Activated naive CD4-positive, alpha-beta T cell treated with anti-CD3 and anti-CD28 coated beads, Interleukin-2, amount 50 U/mL, for 24 hours (primary cell): ENCODE measurements around the gene RXRA.

Source experiments
- H3K27ac Mint-ChIP-seq: one replicate; pipeline ENCODE4 v1.8.0; 2021; ENCODE audit warnings: mild to moderate bottlenecking, mixed read lengths
- H3K27me3 Mint-ChIP-seq: one replicate; pipeline ENCODE4 v1.8.0; 2021; ENCODE audit warnings: mixed read lengths
- H3K36me3 Mint-ChIP-seq: one replicate; pipeline ENCODE4 v1.8.0; 2021; ENCODE audit warnings: mixed read lengths
- H3K4me1 Mint-ChIP-seq: one replicate; pipeline ENCODE4 v1.8.0; 2021; ENCODE audit warnings: mixed read lengths
- H3K4me3 Mint-ChIP-seq: one replicate; pipeline ENCODE4 v1.8.0; 2021; ENCODE audit warnings: mild to moderate bottlenecking, mixed read lengths
- H3K9me3 Mint-ChIP-seq: one replicate; pipeline ENCODE4 v1.8.0; 2021; ENCODE audit warnings: mixed read lengths

RXRA gene

DNA sequence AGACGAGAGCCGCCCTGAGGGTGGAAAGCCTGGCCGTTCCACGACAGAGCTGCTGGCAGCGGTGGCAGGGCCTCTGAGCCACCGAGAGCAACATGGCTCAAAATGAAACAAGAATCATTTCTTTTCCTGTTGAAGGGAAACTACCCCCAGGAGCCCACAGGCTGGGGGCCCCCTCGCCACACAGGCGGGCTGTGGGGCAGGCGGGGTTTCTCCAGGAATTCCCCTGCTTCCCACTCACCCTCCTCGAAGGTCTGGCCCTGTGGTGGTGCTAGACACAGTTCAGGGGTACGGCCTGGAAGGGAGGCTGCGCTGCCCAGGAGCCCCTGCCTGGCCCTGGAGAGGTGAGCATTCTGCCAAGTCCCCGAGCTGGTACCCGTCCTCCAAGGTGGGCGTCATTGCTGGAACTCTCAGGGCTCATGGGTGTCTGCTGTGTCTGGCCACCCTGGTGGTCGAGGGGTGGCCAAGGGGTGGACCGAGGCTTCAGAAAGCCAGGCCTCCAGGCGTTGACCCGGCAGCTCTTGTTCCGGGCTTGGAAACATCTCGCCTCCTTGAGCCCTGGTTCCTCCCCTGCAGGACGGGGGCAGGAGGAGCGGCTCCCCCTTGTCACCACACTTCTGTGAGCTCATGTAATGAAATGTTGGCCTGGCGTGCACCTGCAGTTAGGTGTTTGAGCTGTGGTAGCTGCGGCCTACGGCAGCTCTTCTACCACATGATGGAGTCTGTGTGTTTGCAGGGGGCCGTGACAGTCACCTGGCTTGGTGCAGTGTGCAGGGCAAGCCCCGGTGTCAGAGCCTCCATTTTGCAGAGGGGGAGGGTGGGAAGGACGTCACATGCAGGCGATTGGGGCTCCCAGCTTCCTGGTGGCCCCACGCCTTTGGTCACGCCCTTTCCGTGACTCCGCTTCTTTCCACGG is 65.3 kb downstream of the RXRA start:
- Mint-ChIP-seq H3K27ac (peak overlapping the region; percentile 83), H3K4me3 (peak overlapping the region; percentile 76), H3K9me3 (no peaks in the 10 kb centered on the region), H3K4me1 (peaks cover 42% of the 10 kb centered on the region), H3K27me3 (no peaks in the 10 kb centered on the region), H3K36me3 (no peaks in the 10 kb centered on the region)

DNA sequence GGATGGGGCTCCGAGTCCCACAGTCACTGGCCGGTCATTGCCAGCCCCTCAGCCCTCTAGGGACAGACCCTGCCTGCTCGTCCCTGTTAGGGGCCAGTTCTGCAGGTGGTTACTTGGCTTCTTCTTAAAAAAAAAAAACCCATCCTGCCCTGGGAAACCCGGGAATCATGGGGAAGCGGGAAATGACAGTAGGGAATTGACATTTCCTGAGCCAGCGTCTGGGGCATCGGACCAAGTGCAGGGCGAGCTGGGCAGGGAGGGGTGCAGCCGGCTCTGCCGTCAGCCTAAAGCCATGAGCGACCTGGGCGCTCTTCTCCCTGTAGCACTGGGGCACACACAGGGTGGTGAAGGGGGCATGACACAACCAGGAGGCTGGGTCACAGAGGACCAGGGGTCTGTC is 66.6 kb downstream of the RXRA start:
- H3K9me3 Mint-ChIP-seq: no peaks in the 10 kb centered on the region
- H3K4me3 Mint-ChIP-seq: no peak overlapping the region
- no peaks in the 10 kb centered on the region for H3K27me3 Mint-ChIP-seq
- H3K4me1 Mint-ChIP-seq: peaks cover 56% of the 10 kb centered on the region
- H3K27ac Mint-ChIP-seq: no peak overlapping the region
- H3K36me3 Mint-ChIP-seq: no peaks in the 10 kb centered on the region

DNA sequence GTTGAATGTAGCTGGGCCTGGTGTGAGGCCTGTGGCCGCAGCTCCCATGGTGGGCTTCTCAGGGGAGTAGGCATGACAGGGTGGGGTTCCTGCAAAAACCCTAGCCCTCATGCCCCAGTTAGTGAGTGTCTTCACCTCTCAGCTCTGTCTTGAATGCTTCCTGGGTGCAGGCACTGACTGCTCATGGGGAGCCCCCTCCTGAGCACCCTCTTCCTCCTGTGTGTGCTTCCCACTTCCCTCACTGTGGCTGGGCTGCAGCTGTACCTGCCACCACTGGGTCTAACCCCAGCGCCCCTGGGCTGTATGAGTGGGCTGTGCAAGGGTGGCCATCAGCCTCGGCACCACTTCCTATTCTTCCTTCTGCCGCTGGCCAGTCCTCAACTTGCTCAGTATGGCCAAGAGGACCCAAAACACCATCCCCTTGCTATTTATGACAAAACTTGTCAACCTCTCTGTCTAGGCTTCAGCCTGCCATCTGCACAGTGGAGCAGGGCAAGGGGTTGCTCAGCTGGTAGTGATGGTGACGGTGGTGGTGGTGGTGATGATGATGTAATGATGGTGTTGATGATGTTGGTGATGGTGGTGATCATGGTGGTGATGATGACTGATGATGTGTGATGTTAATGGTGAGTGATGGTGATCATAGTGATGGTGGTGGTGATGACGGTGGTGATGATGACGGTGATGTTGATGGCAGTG is 67.5 kb downstream of the RXRA start:
- peak overlapping the region; percentile 26 for H3K4me3 Mint-ChIP-seq
- peaks cover 59% of the 10 kb centered on the region for H3K4me1 Mint-ChIP-seq
- H3K27ac Mint-ChIP-seq: peak overlapping the region; percentile 61
- no peaks in the 10 kb centered on the region for H3K36me3 Mint-ChIP-seq
- H3K27me3 Mint-ChIP-seq: no peaks in the 10 kb centered on the region
- H3K9me3 Mint-ChIP-seq: no peaks in the 10 kb centered on the region

DNA sequence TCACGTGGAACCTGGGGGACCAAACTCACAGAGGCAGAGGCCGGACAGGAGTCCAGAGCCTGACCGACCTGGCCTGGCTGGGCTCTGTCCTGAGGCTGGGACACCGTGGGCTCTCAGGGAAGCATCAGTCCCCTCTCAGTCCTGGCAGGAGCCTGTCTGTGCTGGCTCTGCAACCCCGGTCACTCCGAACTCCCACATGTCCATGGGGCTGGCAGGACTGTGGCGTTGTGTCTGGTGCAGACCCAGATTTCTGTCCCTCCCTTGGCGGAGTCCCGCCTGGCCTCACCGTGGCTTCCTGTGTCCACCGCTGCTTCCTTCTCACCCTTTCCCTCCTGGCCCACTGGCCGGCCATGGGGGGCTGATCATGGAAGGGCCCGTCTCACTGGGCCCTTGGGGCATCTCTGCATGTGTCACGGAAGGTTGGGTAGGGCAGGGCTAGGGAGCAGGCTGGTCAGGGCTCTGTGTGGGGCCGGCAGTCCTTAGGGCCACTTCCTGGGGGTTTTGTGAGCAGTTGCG is 68.8 kb downstream of the RXRA start:
- Mint-ChIP-seq H3K27me3 (no peaks in the 10 kb centered on the region), H3K9me3 (no peaks in the 10 kb centered on the region), H3K4me1 (peaks cover 58% of the 10 kb centered on the region), H3K27ac (no peak overlapping the region), H3K4me3 (no peak overlapping the region), H3K36me3 (no peaks in the 10 kb centered on the region)

DNA sequence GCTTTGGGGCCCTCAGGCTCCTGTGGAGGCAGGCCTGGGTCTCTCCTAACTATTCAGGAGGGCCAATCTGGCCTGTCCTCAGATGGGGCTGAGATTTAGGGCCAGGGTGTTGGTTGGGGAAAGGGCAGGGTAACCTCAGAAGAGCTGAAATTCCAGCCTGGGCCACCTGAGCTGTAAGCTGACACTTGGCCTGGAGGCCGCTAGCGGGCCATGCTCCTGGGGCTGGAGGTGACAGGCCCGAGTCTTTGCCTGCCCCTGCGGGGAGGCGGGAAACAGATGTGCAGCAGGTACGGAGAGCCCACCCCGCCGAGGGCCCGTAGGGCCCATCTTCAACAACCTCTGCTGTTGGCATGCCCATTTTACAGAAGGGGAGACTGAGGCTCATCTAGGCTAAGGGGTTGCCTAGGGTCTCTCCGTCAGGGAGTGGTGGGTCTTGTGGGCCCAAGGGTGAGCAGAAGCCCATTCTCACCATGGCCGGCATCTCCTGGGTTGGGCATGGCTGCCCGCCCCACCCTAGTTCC is 69.5 kb downstream of the RXRA start:
- Mint-ChIP-seq H3K9me3 (no peaks in the 10 kb centered on the region), H3K4me1 (peaks cover 51% of the 10 kb centered on the region), H3K27ac (peak overlapping the region; percentile 35), H3K4me3 (peak overlapping the region; percentile 80), H3K36me3 (no peaks in the 10 kb centered on the region), H3K27me3 (no peaks in the 10 kb centered on the region)

DNA sequence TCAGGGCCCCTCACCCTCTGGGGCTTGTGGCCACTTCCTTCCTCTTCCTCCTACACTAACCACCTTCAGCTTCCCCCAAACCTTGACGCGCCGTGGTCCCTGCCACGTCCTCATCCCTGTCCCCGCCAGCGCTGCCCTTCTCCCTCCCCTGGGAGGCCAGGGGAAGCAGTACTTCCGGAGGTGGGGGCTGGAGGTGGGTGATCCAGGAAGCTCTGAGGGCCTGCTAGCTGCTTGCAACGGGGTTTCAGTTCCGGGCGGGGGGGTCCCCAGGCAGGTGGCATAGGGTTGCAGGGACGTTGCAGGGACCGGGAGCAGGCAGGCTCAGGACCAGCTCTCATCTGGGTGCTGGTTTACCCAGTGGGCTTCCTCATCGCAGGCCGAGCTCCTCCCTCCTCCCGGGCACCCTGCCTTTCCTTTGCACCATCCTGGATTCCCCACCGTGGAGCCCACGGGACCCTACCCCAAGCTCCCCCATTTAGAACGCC is 70.0 kb downstream of the RXRA start:
- H3K27me3 Mint-ChIP-seq: no peaks in the 10 kb centered on the region
- no peaks in the 10 kb centered on the region for H3K9me3 Mint-ChIP-seq
- peak overlapping the region; percentile 86 for H3K27ac Mint-ChIP-seq
- peaks cover 46% of the 10 kb centered on the region for H3K4me1 Mint-ChIP-seq
- peak overlapping the region; percentile 80 for H3K4me3 Mint-ChIP-seq
- no peaks in the 10 kb centered on the region for H3K36me3 Mint-ChIP-seq

DNA sequence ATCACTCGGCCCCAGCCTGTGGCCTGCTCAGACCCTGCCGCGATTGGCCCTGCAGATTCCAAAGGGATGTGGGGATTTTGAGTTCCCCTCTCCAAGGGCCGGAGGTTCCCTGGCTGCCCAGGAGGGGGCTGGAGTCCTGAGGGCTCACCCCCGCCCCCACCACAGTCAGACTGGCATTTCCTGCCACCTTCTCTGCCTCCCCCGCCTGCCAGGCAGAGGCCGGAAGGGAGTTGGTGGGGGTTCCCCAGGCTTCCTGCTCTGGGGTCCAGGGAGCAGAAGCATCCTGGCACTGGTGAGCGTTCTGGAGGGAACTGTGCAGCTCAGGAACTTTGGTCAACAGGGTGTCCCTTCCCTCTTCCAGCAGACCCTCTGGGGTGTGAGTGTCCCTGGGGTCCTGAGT is 70.6 kb downstream of the RXRA start:
- Mint-ChIP-seq H3K4me3 (peak overlapping the region; percentile 80), H3K27me3 (no peaks in the 10 kb centered on the region), H3K36me3 (no peaks in the 10 kb centered on the region), H3K27ac (peak overlapping the region; percentile 86), H3K4me1 (peaks cover 42% of the 10 kb centered on the region), H3K9me3 (no peaks in the 10 kb centered on the region)

DNA sequence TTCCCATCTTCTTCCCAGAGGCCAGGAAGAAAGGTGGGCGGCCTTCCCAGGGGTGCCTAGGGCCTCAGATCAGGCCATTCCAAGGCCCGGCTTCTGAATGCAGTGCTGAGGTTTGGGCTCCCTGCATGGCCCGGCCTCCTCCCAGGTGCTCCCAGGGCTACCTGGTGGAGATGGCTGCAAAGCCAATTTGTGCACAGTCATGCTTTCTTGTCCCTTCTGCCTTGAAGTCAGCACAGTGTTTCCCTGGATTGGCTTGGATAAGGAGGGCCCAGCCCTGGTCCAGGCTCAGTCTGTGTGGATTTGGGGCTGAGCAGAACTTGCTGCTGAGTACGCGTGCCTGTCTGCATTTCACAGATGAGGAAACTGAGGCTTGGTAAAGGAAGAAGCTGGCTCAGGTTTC is 72.5 kb downstream of the RXRA start:
- H3K4me1 Mint-ChIP-seq: peaks cover 34% of the 10 kb centered on the region
- H3K9me3 Mint-ChIP-seq: no peaks in the 10 kb centered on the region
- H3K27ac Mint-ChIP-seq: no peak overlapping the region
- no peak overlapping the region for H3K4me3 Mint-ChIP-seq
- H3K36me3 Mint-ChIP-seq: no peaks in the 10 kb centered on the region
- no peaks in the 10 kb centered on the region for H3K27me3 Mint-ChIP-seq

DNA sequence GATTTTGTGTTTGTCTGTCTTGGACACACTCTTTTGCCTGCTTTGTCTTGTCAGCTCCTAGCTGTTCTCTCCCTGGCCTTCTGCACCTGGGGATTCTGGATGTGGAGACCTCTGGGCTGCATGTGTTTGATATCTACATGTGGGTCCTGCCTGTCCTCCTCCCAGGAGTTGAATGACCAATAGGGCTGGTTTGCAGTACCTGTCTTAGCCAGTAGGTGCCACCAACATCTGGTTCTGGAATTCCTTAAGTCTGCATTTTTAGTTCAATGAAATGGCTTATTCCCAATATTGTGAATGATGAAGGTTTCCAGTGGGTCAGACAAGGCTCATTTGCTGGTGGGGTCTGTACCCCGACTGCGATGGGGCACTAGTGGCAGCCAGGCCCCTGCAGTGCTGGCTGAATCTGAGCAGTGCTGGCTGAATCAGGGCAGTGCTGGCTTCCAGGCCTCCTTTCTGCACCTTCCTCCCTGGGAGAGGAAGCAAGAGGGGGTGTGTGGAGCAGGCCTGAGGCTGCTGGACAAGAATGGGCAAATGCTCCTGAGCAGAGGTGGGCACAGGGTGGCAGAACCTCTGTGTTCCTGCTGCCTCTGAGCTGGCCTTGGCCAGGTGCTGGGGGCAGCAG is 73.3 kb downstream of the RXRA start:
- Mint-ChIP-seq H3K27me3 (no peaks in the 10 kb centered on the region), H3K9me3 (no peaks in the 10 kb centered on the region), H3K4me3 (no peak overlapping the region), H3K36me3 (no peaks in the 10 kb centered on the region), H3K4me1 (peaks cover 37% of the 10 kb centered on the region), H3K27ac (no peak overlapping the region)

DNA sequence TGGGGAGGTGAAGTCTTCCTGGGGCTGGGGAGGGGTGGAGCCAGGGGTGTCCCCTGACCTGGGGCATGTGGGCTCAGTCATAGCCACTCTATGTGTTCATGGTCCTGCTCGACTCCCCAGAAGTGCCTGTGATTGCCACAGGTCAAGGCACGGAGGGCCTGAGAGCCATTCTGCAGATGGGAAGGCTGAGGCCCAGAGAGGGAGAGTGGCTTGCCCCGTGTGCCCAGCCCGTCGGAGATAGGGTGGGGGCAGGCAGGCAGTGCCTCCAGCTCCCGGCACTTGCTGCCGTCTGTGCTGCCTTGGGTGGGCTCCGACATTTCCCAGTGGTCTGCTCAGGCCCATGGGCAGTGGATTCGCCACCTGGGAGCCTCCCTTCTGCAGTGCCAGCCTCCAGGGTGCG is 74.0 kb downstream of the RXRA start:
- no peaks in the 10 kb centered on the region for H3K9me3 Mint-ChIP-seq
- no peaks in the 10 kb centered on the region for H3K36me3 Mint-ChIP-seq
- H3K27ac Mint-ChIP-seq: no peak overlapping the region
- peaks cover 41% of the 10 kb centered on the region for H3K4me1 Mint-ChIP-seq
- H3K27me3 Mint-ChIP-seq: no peaks in the 10 kb centered on the region
- no peak overlapping the region for H3K4me3 Mint-ChIP-seq

DNA sequence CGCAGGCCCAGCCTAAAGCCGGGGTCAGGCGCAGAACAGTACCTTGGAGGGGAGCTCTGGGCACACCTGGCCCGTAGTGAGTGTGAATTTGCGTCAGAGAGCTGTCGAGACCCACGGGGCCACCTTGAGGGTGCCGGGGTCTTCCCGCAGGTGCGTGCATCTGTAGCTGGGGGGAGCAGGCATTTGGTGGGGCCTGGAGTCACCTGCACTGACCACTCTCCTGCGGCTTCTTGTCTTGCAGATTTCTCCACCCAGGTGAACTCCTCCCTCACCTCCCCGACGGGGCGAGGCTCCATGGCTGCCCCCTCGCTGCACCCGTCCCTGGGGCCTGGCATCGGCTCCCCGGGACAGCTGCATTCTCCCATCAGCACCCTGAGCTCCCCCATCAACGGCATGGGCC is 75.1 kb downstream of the RXRA start:
- Mint-ChIP-seq H3K27ac (no peak overlapping the region), H3K4me3 (no peak overlapping the region), H3K4me1 (peaks cover 43% of the 10 kb centered on the region), H3K36me3 (no peaks in the 10 kb centered on the region), H3K27me3 (no peaks in the 10 kb centered on the region), H3K9me3 (no peaks in the 10 kb centered on the region)

DNA sequence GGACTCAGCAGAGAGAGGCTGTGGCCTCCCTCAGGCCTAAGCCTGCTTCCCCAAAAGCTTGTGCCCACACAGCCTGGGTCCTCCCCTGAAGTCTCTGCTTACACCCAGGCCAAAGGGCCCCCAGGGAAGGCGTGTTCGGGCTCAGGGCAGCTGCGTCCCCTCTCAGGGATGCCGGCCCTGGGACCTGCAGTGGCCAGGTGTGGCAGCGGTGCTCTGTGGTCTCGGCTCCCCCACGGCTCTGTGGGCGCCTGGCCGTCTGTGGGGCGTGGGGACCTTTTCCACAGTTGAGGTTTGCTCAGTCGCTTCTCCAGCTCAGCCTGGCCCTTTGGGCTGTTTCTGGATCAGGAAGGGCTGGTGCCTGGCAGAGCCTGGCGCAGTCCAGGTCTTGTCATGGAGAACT is 75.9 kb downstream of the RXRA start:
- H3K27ac Mint-ChIP-seq: no peak overlapping the region
- H3K4me3 Mint-ChIP-seq: no peak overlapping the region
- H3K27me3 Mint-ChIP-seq: no peaks in the 10 kb centered on the region
- peaks cover 41% of the 10 kb centered on the region for H3K4me1 Mint-ChIP-seq
- no peaks in the 10 kb centered on the region for H3K9me3 Mint-ChIP-seq
- H3K36me3 Mint-ChIP-seq: no peaks in the 10 kb centered on the region

DNA sequence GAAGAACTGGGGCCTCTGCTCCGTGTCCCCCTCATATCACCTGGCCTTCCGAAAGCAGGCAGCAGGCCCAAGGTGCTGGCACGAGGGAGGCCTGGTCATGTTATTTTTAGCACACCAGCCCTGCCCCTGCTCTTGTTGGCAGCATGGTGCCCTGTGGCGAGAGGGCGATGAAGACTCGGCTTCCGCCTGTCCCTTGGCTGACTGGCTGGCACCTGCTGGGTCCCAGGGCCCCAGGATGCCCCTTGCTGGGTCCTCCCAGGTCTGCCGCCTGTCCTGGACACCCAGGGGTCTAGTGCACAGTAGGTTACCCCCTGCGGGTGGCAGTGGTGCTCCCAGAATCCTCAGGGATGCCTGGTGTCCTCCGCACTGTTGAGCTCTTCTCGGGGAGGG is 77.0 kb downstream of the RXRA start:
- peaks cover 31% of the 10 kb centered on the region for H3K4me1 Mint-ChIP-seq
- H3K27me3 Mint-ChIP-seq: no peaks in the 10 kb centered on the region
- no peaks in the 10 kb centered on the region for H3K9me3 Mint-ChIP-seq
- no peaks in the 10 kb centered on the region for H3K36me3 Mint-ChIP-seq
- peak overlapping the region; percentile 19 for H3K4me3 Mint-ChIP-seq
- H3K27ac Mint-ChIP-seq: no peak overlapping the region

DNA sequence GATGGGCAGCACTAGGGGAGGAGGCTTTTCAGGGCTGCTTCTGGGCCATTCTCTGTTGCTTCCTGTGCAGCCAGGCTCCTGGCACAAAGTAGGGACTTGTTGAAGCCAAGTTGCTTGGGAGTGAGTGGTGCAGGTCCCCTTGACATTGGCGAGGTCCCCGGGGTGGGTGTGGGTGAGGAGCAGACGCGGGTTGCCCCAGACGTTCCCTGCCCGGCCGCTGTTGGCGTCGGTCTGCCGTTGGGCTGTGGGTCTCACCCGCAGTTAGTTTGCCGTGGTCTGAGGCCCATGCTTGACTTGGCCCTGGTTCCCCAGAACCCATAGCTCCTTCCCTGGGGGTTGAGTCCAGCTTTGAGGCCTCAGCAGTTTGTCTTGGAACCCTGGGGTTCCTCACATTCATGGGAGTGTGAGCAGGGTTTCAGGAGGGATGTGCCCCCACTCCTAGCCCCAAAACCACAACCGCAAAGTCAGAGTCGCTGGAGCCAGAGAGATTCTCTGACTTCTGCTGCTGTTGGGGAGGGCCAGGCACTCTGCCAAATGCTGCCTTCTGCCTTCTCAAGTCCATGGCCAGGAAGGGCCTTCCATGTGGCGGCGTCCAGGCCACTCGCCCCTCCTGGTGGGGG is 77.5 kb downstream of the RXRA start:
- Mint-ChIP-seq H3K27me3 (no peaks in the 10 kb centered on the region), H3K9me3 (no peaks in the 10 kb centered on the region), H3K36me3 (no peaks in the 10 kb centered on the region), H3K4me3 (peak overlapping the region; percentile 44), H3K27ac (no peak overlapping the region), H3K4me1 (peaks cover 31% of the 10 kb centered on the region)
